Stimulated activated CD4-positive, alpha-beta T cell treated with anti-CD3 and anti-CD28 coated beads, Interleukin-12 subunit alpha, Interleukin-12 subunit beta, amount 100 ng/mL, for 24 hours (primary cell): ENCODE results near the gene SLC10A3.

Source experiments
- DNase-seq, 2 experiments: peaks; one replicate each; pipeline ENCODE4 v3.0.0-alpha.2; 2020; ENCODE audit warnings: low read depth in 2 of 2

Gene SLC10A3

GRCh38 chrX:154440623-154441357 is 49.6 kb downstream of the SLC10A3 start:
- DNase-seq = no peak

- no peak for DNase-seq
Observed at GRCh38 chrX:154439841-154440240, 50.6 kb downstream of the SLC10A3 start.

- no peak for DNase-seq
Observed at GRCh38 chrX:154437971-154438893, 52.2 kb downstream of the SLC10A3 start.
